Cardiac fibroblast (primary cell): ENCODE results near the gene NT5DC2.

Experiments
- DNase-seq, 2 donors: peaks; one replicate each; pipeline versions ENCODE4 v3.0.0 to v3.0.0-alpha.2; 2010; ENCODE audit warnings: low read depth in 2 of 2
- H3K4me3 ChIP-seq, 2 donors: replicated peaks in 1 of 2; 1 replicate in 1 of 2; 2 replicates in 1 of 2; pipeline ENCODE4 v1.5.1; 2011; ENCODE audit warnings: low read depth in 2 of 2, low read length in 2 of 2, mild to moderate bottlenecking in 2 of 2, moderate library complexity in 1 of 2
- CTCF ChIP-seq: IDR thresholded peaks from one replicate; pipeline ENCODE4 v1.5.1; 2011; ENCODE audit warnings: low read depth, mild to moderate bottlenecking, low read length, inconsistent platforms

Gene NT5DC2

GRCh38 chr3:52533623-52534280, at the start of gene NT5DC2:
Gene NT5DC2, minus strand, starts transcription at chr3:52533857. Its CDS starts 120 bp downstream, at chr3:52533737.
- H3K4me3 ChIP-seq: peak within 1 kb of the TSS; percentile 69 to 80
- DNase-seq: peak; percentile 57 to 78
- no peak for TF ChIP-seq CTCF

GRCh38 chr3:52574056-52574965, 40.7 kb upstream of the NT5DC2 start:
- TF ChIP-seq CTCF: no peak
- peak in 1 of 2 donors; percentile 16 for DNase-seq
- H3K4me3 ChIP-seq: no peak overlapping the region

GRCh38 chr3:52572221-52572620, 38.6 kb upstream of the NT5DC2 start:
- no peak for DNase-seq
- H3K4me3 ChIP-seq: no peak overlapping the region
- TF ChIP-seq CTCF: no peak

- H3K4me3 ChIP-seq: no peak overlapping the region
- no peak for TF ChIP-seq CTCF
- peak; percentile 8 to 56 for DNase-seq
Observed at GRCh38 chr3:52570076-52570475, 36.4 kb upstream of the NT5DC2 start.

- DNase-seq: no peak
- H3K4me3 ChIP-seq: no peak overlapping the region
- TF ChIP-seq CTCF: no peak
Observed at GRCh38 chr3:52568069-52568468, 34.4 kb upstream of the NT5DC2 start.

- TF ChIP-seq CTCF: no peak
- no peak for DNase-seq
- H3K4me3 ChIP-seq: no peak overlapping the region
Observed at GRCh38 chr3:52563984-52564383, 30.3 kb upstream of the NT5DC2 start.
